Sciatic nerve (tissue), 2 donors: Measurements from ENCODE around the gene FLNC. TPM values are rescaled to one million over a fixed set of nuclear protein-coding genes. Genes with fewer than 3 reads are reported as not detected.

Experiments
- ATAC-seq: fragments of 200-7000 bp; cut with Tn5 transposase; one replicate; pipeline ENCODE4 v1.9.1; 2020; ENCODE audit warnings: mild to moderate bottlenecking, moderate library complexity
- DNase-seq: peaks from one replicate; pipeline ENCODE4 v3.0.0-alpha.2; 2020; ENCODE audit warnings: low spot score
- intact Hi-C: fragments of 100-400 bp; cut with DNase I; formaldehyde crosslinking; loops from one replicate; pipeline ENCODE4 v1.14.2; 2022
- total RNA-seq: library from RNA; stranded (reverse); fragmentation: NEBNext Ultra II Directional; extraction: Animal tissue kit (Norgen Biotek cat#: 25700); gene quantifications from one replicate; pipeline ENCODE4 v1.2.1, GENCODE V29; 2021
- donor health status: DM: no; HTN: no; CAD: no.
- donor health status: DM: no; HTN: no; CAD: no.

FLNC gene
- 11.7 TPM for total RNA-seq

- peak; percentile 48 for ATAC-seq
- DNase-seq = peak; percentile 79
- intact Hi-C loops = no loop called here
Measured at GRCh38 chr7:128830231-128831177, at the start of gene FLNC. FLNC (plus strand) TSS chr7:128830406; CDS start chr7:128830638, 232 bp downstream.

- no peak for DNase-seq
- peak; percentile 80 for ATAC-seq
Measured at GRCh38 chr7:128781126-128781525, 49.1 kb upstream of the FLNC start.

GRCh38 chr7:128781851-128782250, 48.4 kb upstream of the FLNC start:
- intact Hi-C loops = no loop called here
- ATAC-seq (no peak), DNase-seq (no peak)

More at GRCh38 chr7:128781126-128781525, 49.1 kb upstream of the FLNC start:
- intact Hi-C loops = no loop called here

GRCh38 chr7:128783143-128783861, 46.9 kb upstream of the FLNC start:
- ATAC-seq = peak; percentile 90
- peak; percentile 77 for DNase-seq
- intact Hi-C loops = no loop called here

DNA sequence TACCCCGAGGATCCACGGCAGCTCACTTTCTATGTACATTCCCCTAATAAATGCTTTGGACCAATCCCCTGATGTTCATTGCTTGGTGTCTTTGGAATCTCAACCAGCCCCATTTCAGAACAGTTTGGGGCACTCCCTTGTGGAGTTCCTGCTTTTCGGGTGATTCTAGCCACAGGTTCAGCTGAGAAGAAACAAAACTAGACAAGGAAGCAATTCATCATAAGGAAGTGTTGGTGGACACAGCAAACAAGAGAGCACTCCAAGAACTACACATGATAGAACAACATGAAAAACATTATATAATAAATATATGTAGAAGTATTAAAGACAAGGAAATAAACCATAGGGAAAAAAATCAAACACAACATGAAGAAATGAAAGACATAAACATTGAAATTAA, 44.5 kb upstream of the FLNC start:
- no peak for DNase-seq
- intact Hi-C loops = no loop called here
- ATAC-seq = no peak

- ATAC-seq (no peak), DNase-seq (no peak)
- intact Hi-C loops = no loop called here
Measured at GRCh38 chr7:128788446-128789412, 41.5 kb upstream of the FLNC start.

- intact Hi-C loops = no loop called here
- ATAC-seq (peak; percentile 41), DNase-seq (no peak)
Measured at GRCh38 chr7:128790315-128791041, 39.7 kb upstream of the FLNC start.

GRCh38 chr7:128791121-128791971, 38.9 kb upstream of the FLNC start, which contains the start of gene CCDC136:
CCDC136 (plus strand) TSS chr7:128791968; CDS start chr7:128792412, 444 bp downstream.
- peak; percentile 75 for ATAC-seq
- DNase-seq = peak; percentile 81
- intact Hi-C loops = no loop called here

GRCh38 chr7:128791972-128792327, 38.3 kb upstream of the FLNC start:
- intact Hi-C loops = no loop called here
- peak; percentile 11 for ATAC-seq
- no peak for DNase-seq

GRCh38 chr7:128792471-128793180, 37.6 kb upstream of the FLNC start:
- intact Hi-C loops = no loop called here
- DNase-seq = no peak
- no peak for ATAC-seq

- DNase-seq (no peak), ATAC-seq (no peak)
- intact Hi-C loops = no loop called here
Measured at GRCh38 chr7:128793181-128793547, 37.0 kb upstream of the FLNC start.

- DNase-seq (no peak), ATAC-seq (no peak)
- intact Hi-C loops = no loop called here
Measured at GRCh38 chr7:128794020-128794419, 36.2 kb upstream of the FLNC start.

GRCh38 chr7:128794436-128794835, 35.8 kb upstream of the FLNC start:
- ATAC-seq (no peak), DNase-seq (no peak)
- intact Hi-C loops = no loop called here

- ATAC-seq (no peak), DNase-seq (no peak)
- intact Hi-C loops = no loop called here
Measured at GRCh38 chr7:128795129-128795528, 35.1 kb upstream of the FLNC start.

GRCh38 chr7:128796327-128796726, 33.9 kb upstream of the FLNC start:
- ATAC-seq (no peak), DNase-seq (no peak)
- intact Hi-C loops = no loop called here

DNA sequence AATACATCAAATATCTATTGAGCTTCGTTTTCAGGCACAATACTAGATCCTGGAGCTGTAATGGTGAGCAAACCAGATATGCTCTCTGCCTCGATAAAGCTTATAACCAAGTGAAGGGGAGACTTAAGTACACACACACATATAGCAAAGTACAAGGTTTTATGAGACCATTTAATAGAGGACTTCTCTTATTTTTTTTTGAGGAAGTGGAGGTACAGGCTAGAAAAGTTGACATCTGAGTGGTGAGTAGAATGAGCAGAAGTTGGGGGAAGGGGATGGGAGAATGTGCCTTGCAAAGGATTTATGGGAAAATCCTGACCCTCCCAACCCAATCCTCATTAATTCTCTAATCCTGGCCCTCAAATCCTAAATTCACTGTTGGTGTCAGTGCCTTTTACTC, 30.8 kb upstream of the FLNC start:
- intact Hi-C loops = no loop called here
- DNase-seq (no peak), ATAC-seq (no peak)

GRCh38 chr7:128800567-128800966, 29.6 kb upstream of the FLNC start:
- ATAC-seq (no peak), DNase-seq (no peak)
- intact Hi-C loops = no loop called here
